Epithelial cell of esophagus (primary cell): Measurements from ENCODE around the gene DSTN.
A peak's percentile ranks its signal among the peaks of the same experiment; 100 is the strongest.

Experiments used
- DNase-seq: peaks from one replicate; pipeline ENCODE4 v3.0.0; 2010; ENCODE audit warnings: low read depth
- H3K4me3 ChIP-seq: 2 replicates; pipeline ENCODE4 v1.5.1; 2011; ENCODE audit warnings: mild to moderate bottlenecking, low read length, control low read depth
- CTCF ChIP-seq: IDR thresholded peaks from 2 replicates; pipeline ENCODE4 v1.5.1; 2011; ENCODE audit warnings: low read depth, mild to moderate bottlenecking, low read length, control low read depth, inconsistent platforms; ENCODE audit not compliant: insufficient read depth; ENCODE audit errors: missing control alignments

The DSTN gene

GRCh38 chr20:17558154-17558940 lies 11.5 kb upstream of the DSTN start:
- TF ChIP-seq CTCF, result no peak
- H3K4me3 ChIP-seq, result peak overlapping the region; percentile 37
- peak; percentile 85 for DNase-seq

- H3K4me3 ChIP-seq, result peak overlapping the region; percentile 37
- no peak for DNase-seq
- no peak for TF ChIP-seq CTCF
Measured at GRCh38 chr20:17558941-17559304, 11.0 kb upstream of the DSTN start.

GRCh38 chr20:17559338-17559737 lies 10.5 kb upstream of the DSTN start:
- no peak for DNase-seq
- H3K4me3 ChIP-seq, result no peak overlapping the region
- no peak for TF ChIP-seq CTCF

- peak; percentile 47 for DNase-seq
- H3K4me3 ChIP-seq, result no peak overlapping the region
- TF ChIP-seq CTCF, result no peak
Measured at GRCh38 chr20:17560344-17561074, 9.4 kb upstream of the DSTN start.

- DNase-seq, result peak; percentile 81
- no peak for TF ChIP-seq CTCF
Measured at GRCh38 chr20:17562804-17563305, 7.0 kb upstream of the DSTN start.

GRCh38 chr20:17565169-17565845 lies 4.6 kb upstream of the DSTN start:
- DNase-seq, result no peak
- no peak for TF ChIP-seq CTCF
- no peak overlapping the region for H3K4me3 ChIP-seq

More at GRCh38 chr20:17562804-17563305, 7.0 kb upstream of the DSTN start:
- H3K4me3 ChIP-seq, result no peak overlapping the region
